IMR-90 (cell line): ENCODE data around the gene PRIMA1. TPM values are rescaled to one million over a fixed set of nuclear protein-coding genes. Genes with fewer than 3 reads are reported as not detected.

Experiments used
- MAZ ChIP-seq: IDR thresholded peaks from 2 replicates; pipeline ENCODE4 v1.6.1; 2012; ENCODE audit warnings: low read depth, mild to moderate bottlenecking, low read length, improper control_type of control experiment, moderate library complexity, borderline replicate concordance
- MXI1 ChIP-seq: IDR thresholded peaks from 2 replicates; pipeline ENCODE4 v1.6.1; 2012; ENCODE audit warnings: low read depth, mild to moderate bottlenecking, low read length, moderate library complexity, borderline replicate concordance
- NFE2L2 ChIP-seq: fragments of 150-350 bp; IDR thresholded peaks from 2 replicates; pipeline ENCODE4 v1.6.1; 2016; ENCODE audit warnings: low read depth, mild to moderate bottlenecking, low read length
- POLR2A ChIP-seq: IDR thresholded peaks from 2 replicates; pipeline ENCODE4 v1.6.1; 2012; ENCODE audit warnings: mild to moderate bottlenecking, low read depth, low read length
- RAD21 ChIP-seq: IDR thresholded peaks from 2 replicates; pipeline ENCODE4 v1.6.1; 2012; ENCODE audit warnings: low read length, improper control_type of control experiment
- RFX5 ChIP-seq: IDR thresholded peaks from 2 replicates; pipeline ENCODE4 v1.8.0; 2012; ENCODE audit warnings: low read depth, mild to moderate bottlenecking, low read length, moderate library complexity
- SMC3 ChIP-seq: fragments of 150-350 bp; IDR thresholded peaks from 2 replicates; pipeline ENCODE4 v1.6.1; 2016; ENCODE audit warnings: low read depth, mild to moderate bottlenecking, antibody characterized with exemption, low read length, moderate library complexity
- polyA plus RNA-seq, 3 experiments: library from polyadenylated mRNA; depleted of rRNA; stranded (reverse); fragments of >200 nt; gene quantifications; 2 replicates each; pipeline ENCODE4 v1.2.3, GENCODE V29; 2012; ENCODE audit warnings: low replicate concordance in 1 of 3
- total RNA-seq: library from RNA; depleted of rRNA; stranded (reverse); fragments of >200 nt; gene quantifications from 2 replicates; pipeline ENCODE4 v1.2.3, GENCODE V29; 2012

PRIMA1 gene
- total and polyA plus RNA-seq, 2 of the 4 experiments (the other 2 are of a cell fraction), result not detected

DNA sequence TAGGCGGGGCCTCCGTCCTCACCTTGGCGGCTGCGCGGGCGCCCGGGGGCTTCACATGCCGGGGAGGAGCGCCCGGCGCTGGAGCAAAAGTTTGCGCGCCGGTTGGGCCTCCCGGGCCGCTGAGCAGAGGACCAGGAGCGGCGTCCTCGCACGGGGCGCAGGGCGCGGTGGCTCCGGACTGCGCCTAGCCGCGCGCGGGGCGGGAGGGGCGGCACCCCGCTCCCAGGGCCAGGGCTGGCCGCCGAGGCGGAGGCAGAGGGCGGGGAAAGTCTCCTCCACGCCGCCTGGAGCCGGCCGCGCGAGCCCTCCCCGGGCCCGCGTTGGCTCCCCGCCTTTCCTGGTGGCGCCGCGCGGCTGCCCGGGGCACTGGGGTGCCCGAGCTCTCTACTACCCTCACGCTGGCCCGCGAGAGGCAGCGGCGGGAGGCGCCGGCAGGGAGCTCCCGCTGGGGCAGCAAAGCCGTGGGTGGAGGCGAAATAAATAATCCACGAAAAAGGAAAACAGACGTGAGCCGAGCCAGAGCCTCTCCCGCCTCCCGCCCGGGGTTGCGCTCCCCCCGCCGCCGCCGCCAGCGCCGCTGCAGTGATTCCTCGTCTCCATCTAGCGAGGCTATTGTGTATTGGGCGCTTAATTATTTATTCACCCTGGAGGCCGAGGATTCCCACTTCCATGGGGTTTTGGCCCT is 400 bp upstream of the PRIMA1 start (continued):
- no peak for TF ChIP-seq MAZ
- TF ChIP-seq POLR2A, result no peak
- TF ChIP-seq MXI1, result no peak
- no peak for TF ChIP-seq RFX5
- TF ChIP-seq RAD21, result no peak
- no peak for TF ChIP-seq SMC3
- no peak for TF ChIP-seq NFE2L2
